ENCODE data around the gene SYNDIG1.

SYNDIG1 gene

GRCh38 chr20:24469116-24469893 lies at the start of gene SYNDIG1:
TSS of gene SYNDIG1 (plus strand) at chr20:24469629. CDS start at chr20:24543098, 73,469 bp downstream.
- DNase-seq (ENCODE audit: low read depth), result no peak

- no peak for DNase-seq (ENCODE audit: low read depth)
Measured at GRCh38 chr20:24419786-24420185, 49.6 kb upstream of the SYNDIG1 start.

- DNase-seq (ENCODE audit: low read depth), result no peak
Measured at GRCh38 chr20:24420567-24420966, 48.9 kb upstream of the SYNDIG1 start.

GRCh38 chr20:24421071-24421470 lies 48.4 kb upstream of the SYNDIG1 start:
- DNase-seq (ENCODE audit: low read depth), result no peak

- DNase-seq (ENCODE audit: low read depth), result no peak
Measured at GRCh38 chr20:24422091-24422760, 47.2 kb upstream of the SYNDIG1 start.

- DNase-seq (ENCODE audit: low read depth), result no peak
Measured at GRCh38 chr20:24423390-24424313, 45.8 kb upstream of the SYNDIG1 start.

GRCh38 chr20:24425523-24426135 lies 43.8 kb upstream of the SYNDIG1 start:
- no peak for DNase-seq (ENCODE audit: low read depth)

GRCh38 chr20:24431279-24432045 lies 38.0 kb upstream of the SYNDIG1 start:
- no peak for DNase-seq (ENCODE audit: low read depth)

GRCh38 chr20:24432046-24432442 lies 37.4 kb upstream of the SYNDIG1 start:
- no peak for DNase-seq (ENCODE audit: low read depth)

GRCh38 chr20:24436160-24436559 lies 33.3 kb upstream of the SYNDIG1 start:
- no peak for DNase-seq (ENCODE audit: low read depth)

GRCh38 chr20:24437196-24438082 lies 32.0 kb upstream of the SYNDIG1 start:
- no peak for DNase-seq (ENCODE audit: low read depth)

GRCh38 chr20:24438331-24438730 lies 31.1 kb upstream of the SYNDIG1 start:
- no peak for DNase-seq (ENCODE audit: low read depth)

GRCh38 chr20:24439737-24440387 lies 29.6 kb upstream of the SYNDIG1 start:
- no peak for DNase-seq (ENCODE audit: low read depth)

- no peak for DNase-seq (ENCODE audit: low read depth)
Measured at GRCh38 chr20:24441661-24442060, 27.8 kb upstream of the SYNDIG1 start.

- DNase-seq (ENCODE audit: low read depth), result no peak
Measured at GRCh38 chr20:24442909-24443308, 26.5 kb upstream of the SYNDIG1 start.

GRCh38 chr20:24443436-24443835 lies 26.0 kb upstream of the SYNDIG1 start:
- DNase-seq (ENCODE audit: low read depth), result no peak

GRCh38 chr20:24444526-24445190 lies 24.8 kb upstream of the SYNDIG1 start:
- no peak for DNase-seq (ENCODE audit: low read depth)

GRCh38 chr20:24445510-24446170 lies 23.8 kb upstream of the SYNDIG1 start:
- DNase-seq (ENCODE audit: low read depth), result no peak

GRCh38 chr20:24446811-24447210 lies 22.6 kb upstream of the SYNDIG1 start:
- no peak for DNase-seq (ENCODE audit: low read depth)

All from T-helper 22 cell (primary cell).